T-cell (primary cell): ENCODE results near the gene CLEC16A. TPM values are rescaled to one million over a fixed set of nuclear protein-coding genes. Genes with fewer than 3 reads are reported as not detected.

Source experiments
- ATAC-seq, 4 experiments: fragments of 200-7000 bp in 3 of 4; fragments of 150-1000 bp in 1 of 4; cut with Tn5 transposase; replicated peaks in 1 of 4; 1 replicate in 3 of 4; 2 replicates in 1 of 4; pipeline ENCODE4 v1.10.0; 2021; ENCODE audit warnings: moderate library complexity in 3 of 4, mild to moderate bottlenecking in 2 of 4, moderate number of reproducible peaks in 1 of 4
- CTCF ChIA-PET, 2 donors: fragments of 300-600 bp; sonication (Branson Sonifier 250); formaldehyde crosslinking; loops; one replicate each; lab custom pipeline; 2022; ENCODE audit warnings: antibody characterized with exemption in 2 of 2; lab: Charles Lee
- POLR2A ChIA-PET, 2 donors: fragments of 300-600 bp; sonication (Branson Sonifier 250); formaldehyde crosslinking; loops; one replicate each; lab custom pipeline; 2022; ENCODE audit warnings: antibody characterized with exemption in 2 of 2; lab: Charles Lee
- DNase-seq, 35 experiments: peaks; one replicate each; pipeline versions ENCODE4 v3.0.0 to v3.0.0-alpha.2; 2013 to 2023
- H3K27ac ChIP-seq: one replicate; pipeline ENCODE4 v1.5.1; 2013; ENCODE audit warnings: low read length
- H3K27me3 ChIP-seq, 2 experiments: replicated peaks in 1 of 2; 1 replicate in 1 of 2; 2 replicates in 1 of 2; pipeline versions ENCODE4 v1.6.1 to v1.7.0; 2013; ENCODE audit warnings: low read length in 1 of 2, mixed read lengths in 1 of 2; ENCODE audit not compliant: control insufficient read depth in 2 of 2, insufficient read depth in 2 of 2; ENCODE audit errors: extremely low read depth in 1 of 2
- H3K36me3 ChIP-seq, 2 donors: 1 replicate in 1 of 2; 2 replicates in 1 of 2; pipeline versions ENCODE4 v1.6.1 to v1.7.0; 2013; ENCODE audit warnings: low read length in 1 of 2; ENCODE audit not compliant: control insufficient read depth in 2 of 2, insufficient read depth in 1 of 2; ENCODE audit errors: extremely low read depth in 1 of 2
- H3K4me1 ChIP-seq, 2 experiments: 1 replicate in 1 of 2; 2 replicates in 1 of 2; pipeline versions ENCODE4 v1.6.1 to v1.7.0; 2013; ENCODE audit warnings: low read length in 2 of 2, mixed read lengths in 1 of 2; ENCODE audit not compliant: insufficient read depth in 2 of 2, control insufficient read depth in 1 of 2; ENCODE audit errors: extremely low read depth in 1 of 2
- H3K4me3 ChIP-seq, 2 donors: 1 replicate in 1 of 2; 2 replicates in 1 of 2; pipeline versions ENCODE4 v1.5.1 to v1.7.0; 2013; ENCODE audit warnings: mild to moderate bottlenecking in 2 of 2, low read length in 1 of 2, moderate library complexity in 1 of 2; ENCODE audit not compliant: control insufficient read depth in 1 of 2; ENCODE audit errors: extremely low read depth in 1 of 2
- H3K9me3 ChIP-seq: 2 replicates; pipeline ENCODE4 v1.7.0; 2013
- H3K27ac Mint-ChIP-seq, 2 donors: one replicate each; pipeline ENCODE4 v1.8.0; 2020 to 2021; ENCODE audit warnings: mild to moderate bottlenecking in 2 of 2, mixed read lengths in 2 of 2
- H3K27me3 Mint-ChIP-seq, 2 donors: one replicate each; pipeline ENCODE4 v1.8.0; 2021 to 2022; ENCODE audit warnings: mixed read lengths in 2 of 2
- H3K36me3 Mint-ChIP-seq: one replicate; pipeline ENCODE4 v1.8.0; 2021; ENCODE audit warnings: mixed read lengths
- H3K4me1 Mint-ChIP-seq, 3 donors: one replicate each; pipeline ENCODE4 v1.8.0; 2020 to 2022; ENCODE audit warnings: mixed read lengths in 3 of 3, mild to moderate bottlenecking in 1 of 3
- H3K4me3 Mint-ChIP-seq, 3 donors: one replicate each; pipeline ENCODE4 v1.8.0; 2020 to 2022; ENCODE audit warnings: mild to moderate bottlenecking in 3 of 3, mixed read lengths in 3 of 3, moderate library complexity in 3 of 3
- H3K9me3 Mint-ChIP-seq, 3 donors: one replicate each; pipeline ENCODE4 v1.8.0; 2020 to 2022; ENCODE audit warnings: mixed read lengths in 3 of 3
- WGBS: methylation state at CpG from one replicate; pipeline ENCODE4 v1.1.5; 2013; ENCODE audit warnings: missing lambda C conversion rate; ENCODE audit not compliant: insufficient coverage; 5-methylcytosine and 5-hydroxymethylcytosine counted together
- total RNA-seq, 35 experiments: library from RNA in 6 of 35; stranded (reverse) in 6 of 35; fragments of 120-200 nt in 1 of 35; gene quantifications; one replicate each; pipeline versions ENCODE4 v1.2.1 to v1.2.4 and lab custom pipeline; 2013 to 2026

The CLEC16A gene
- total RNA-seq, 5 donors from 2014 or later (not counting 1 experiment from before 2014, with no cell fraction given), result 27.4 to 34.6 (median 28.7) TPM

- Histone ChIP-seq H3K4me1 (peaks cover 19 to 35% of the 10 kb centered on the region in 2 experiments), H3K9me3 (no peaks in the 10 kb centered on the region), H3K27me3 (no peaks in the 10 kb centered on the region), H3K36me3 (no peaks in the 10 kb centered on the region), H3K4me3 (no peak overlapping the region), H3K27ac (no peak overlapping the region)
- H3K9me3 Mint-ChIP-seq, result peaks cover 0 to 5% (median 0%) of the 10 kb centered on the region in 3 donors
- POLR2A ChIA-PET, result no interaction called here
- ATAC-seq (no peak), DNase-seq (no peak)
- CTCF ChIA-PET, result interaction anchor here in 1 of 2 donors (0.6 kb wide), 1 partner anchor 150 kb away, joined by 3 read pairs; no protein-coding TSS in a partner anchor
- H3K4me3 Mint-ChIP-seq, result no peak overlapping the region
- H3K36me3 Mint-ChIP-seq, result peaks cover 8% of the 10 kb centered on the region
- no peak overlapping the region for H3K27ac Mint-ChIP-seq
- no peaks in the 10 kb centered on the region for H3K27me3 Mint-ChIP-seq
- peaks cover 34 to 43% (median 39%) of the 10 kb centered on the region in 3 donors for H3K4me1 Mint-ChIP-seq
- WGBS, result 94% methylated on average over 6 of the region's 6 CpGs
These were observed 165.2 kb downstream of the CLEC16A start for GRCh38 chr16:11109566-11109965.

DNA sequence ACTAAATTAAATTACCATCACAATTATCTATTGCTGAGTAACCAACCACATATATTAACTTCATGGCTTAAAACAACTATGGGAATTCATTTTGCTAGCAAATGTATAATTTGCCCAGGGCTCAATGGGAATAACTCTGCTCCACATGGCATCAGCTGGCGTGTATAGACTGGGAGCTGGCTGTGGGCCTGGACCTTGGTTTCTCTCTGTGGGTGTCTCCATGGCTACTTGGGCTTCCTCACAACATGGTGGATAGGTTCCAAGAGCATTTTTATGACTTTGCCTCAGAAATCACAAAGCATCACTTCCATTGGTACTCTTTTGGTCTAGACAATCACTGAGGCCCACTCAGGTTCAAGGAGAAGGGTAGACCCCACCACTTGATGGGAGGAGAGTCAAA lies 166.8 kb downstream of the CLEC16A start:
- no peaks in the 10 kb centered on the region for H3K27me3 ChIP-seq
- CTCF ChIA-PET, result no interaction called here
- Mint-ChIP-seq H3K4me1 (peaks cover 29 to 36% (median 33%) of the 10 kb centered on the region in 3 donors), H3K36me3 (peaks cover 8% of the 10 kb centered on the region), H3K27ac (no peak overlapping the region), H3K27me3 (no peaks in the 10 kb centered on the region), H3K4me3 (no peak overlapping the region), H3K9me3 (peaks cover 0 to 5% (median 0%) of the 10 kb centered on the region in 3 donors)
- no peak for ATAC-seq
- 86% methylated on average over 1 of the region's 1 CpG for WGBS
- H3K36me3 ChIP-seq, result no peaks in the 10 kb centered on the region
- POLR2A ChIA-PET, result no interaction called here
- H3K4me3 ChIP-seq, result no peak overlapping the region
- H3K4me1 ChIP-seq, result peaks cover 16 to 32% of the 10 kb centered on the region in 2 experiments
- no peak for DNase-seq
- no peaks in the 10 kb centered on the region for H3K9me3 ChIP-seq
- H3K27ac ChIP-seq, result no peak overlapping the region

DNA sequence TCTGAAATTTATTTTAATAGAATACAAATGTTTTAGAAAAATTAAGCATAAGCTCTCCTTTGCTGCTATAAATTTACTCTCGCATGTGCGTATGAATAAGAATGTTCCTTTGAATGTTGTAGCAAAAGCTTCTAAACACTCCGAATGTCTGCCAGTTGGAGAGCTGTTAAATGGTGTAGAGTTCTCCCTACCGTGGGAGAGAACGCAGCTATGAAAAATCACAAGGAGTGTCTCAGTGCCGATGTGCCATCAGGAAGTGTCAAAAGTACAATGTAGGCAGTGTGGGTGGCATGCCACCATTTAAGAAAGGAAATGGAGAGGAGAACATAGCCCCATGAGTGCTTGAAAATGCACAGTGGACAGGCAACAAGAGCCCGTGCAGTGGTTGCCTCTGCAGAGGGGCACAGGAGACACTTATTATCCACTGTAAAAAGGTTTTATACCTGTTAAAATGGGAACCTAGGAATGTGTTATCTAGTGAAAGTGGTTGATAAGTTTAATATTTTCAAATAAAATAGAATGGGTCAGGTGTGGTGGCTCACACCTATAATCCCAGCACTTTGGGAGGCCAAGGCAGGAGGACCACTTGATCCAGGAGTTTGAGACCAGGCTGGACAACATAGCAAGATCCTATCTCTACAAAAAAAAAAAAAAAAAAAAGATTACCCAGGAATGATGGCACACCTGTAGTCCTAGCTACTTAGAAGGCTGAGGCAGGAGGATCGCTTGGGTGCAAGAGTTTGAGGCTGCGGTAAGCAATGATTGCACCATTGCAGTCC lies 167.7 kb downstream of the CLEC16A start:
- no peaks in the 10 kb centered on the region for H3K27me3 ChIP-seq
- Mint-ChIP-seq H3K9me3 (peaks cover 0 to 5% (median 0%) of the 10 kb centered on the region in 3 donors), H3K4me3 (no peak overlapping the region), H3K27me3 (no peaks in the 10 kb centered on the region), H3K27ac (no peak overlapping the region), H3K4me1 (peaks cover 31 to 36% (median 35%) of the 10 kb centered on the region in 3 donors), H3K36me3 (peaks cover 12% of the 10 kb centered on the region)
- H3K4me3 ChIP-seq, result no peak overlapping the region
- CTCF ChIA-PET, result no interaction called here
- H3K4me1 ChIP-seq, result peaks cover 16 to 32% of the 10 kb centered on the region in 2 experiments
- WGBS, result 89% methylated on average over 6 of the region's 9 CpGs
- H3K36me3 ChIP-seq, result no peaks in the 10 kb centered on the region
- DNase-seq, result no peak
- no peak overlapping the region for H3K27ac ChIP-seq
- H3K9me3 ChIP-seq, result no peaks in the 10 kb centered on the region
- POLR2A ChIA-PET, result no interaction called here
- no peak for ATAC-seq

DNA sequence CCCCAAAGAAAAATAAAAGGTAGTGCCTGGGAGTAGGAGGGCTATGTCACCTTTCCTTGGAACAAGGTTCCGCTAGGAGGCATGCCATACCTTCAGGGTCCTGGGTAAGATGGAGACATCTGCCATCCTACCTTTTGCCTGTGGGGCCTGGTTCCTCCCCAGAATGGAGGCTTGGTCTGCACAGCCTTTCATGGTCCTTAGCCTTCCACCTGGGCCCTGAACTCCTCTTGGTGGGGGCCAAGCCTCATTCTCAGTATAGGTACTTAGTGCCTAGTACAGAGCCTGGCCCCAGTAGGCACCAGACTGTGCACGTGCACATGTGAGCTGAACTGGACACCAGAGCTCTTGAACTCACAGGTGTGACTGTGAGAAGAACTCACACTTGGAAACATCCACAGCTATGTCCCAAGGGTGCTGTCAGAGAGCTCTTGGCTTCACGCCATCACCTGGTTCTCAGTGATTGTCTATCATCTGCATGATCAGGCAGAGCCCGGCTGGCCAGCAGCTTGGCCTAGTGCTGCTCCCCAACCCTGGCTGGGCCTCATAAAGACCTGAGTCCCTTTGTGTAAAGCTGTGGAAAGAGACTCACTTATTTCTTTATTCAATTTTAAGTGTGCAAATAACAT lies 168.5 kb downstream of the CLEC16A start:
- no peak overlapping the region for H3K27ac ChIP-seq
- no peaks in the 10 kb centered on the region for H3K9me3 ChIP-seq
- H3K36me3 Mint-ChIP-seq, result peaks cover 12% of the 10 kb centered on the region
- ChIA-PET CTCF (no interaction called here), POLR2A (interaction anchor here in 1 of 2 donors (0.6 kb wide), 1 partner anchor 11 kb away, joined by 3 read pairs; no protein-coding TSS in a partner anchor)
- ATAC-seq (no peak), DNase-seq (no peak)
- H3K4me1 ChIP-seq, result peaks cover 16 to 32% of the 10 kb centered on the region in 2 experiments
- no peaks in the 10 kb centered on the region for H3K36me3 ChIP-seq
- H3K4me1 Mint-ChIP-seq, result peaks cover 31 to 37% (median 36%) of the 10 kb centered on the region in 3 donors
- WGBS, result 100% methylated on average over 3 of the region's 4 CpGs
- H3K4me3 ChIP-seq, result no peak overlapping the region
- no peak overlapping the region for H3K27ac Mint-ChIP-seq
- H3K27me3 ChIP-seq, result no peaks in the 10 kb centered on the region
- no peak overlapping the region for H3K4me3 Mint-ChIP-seq
- peaks cover 0 to 5% (median 0%) of the 10 kb centered on the region in 3 donors for H3K9me3 Mint-ChIP-seq
- no peaks in the 10 kb centered on the region for H3K27me3 Mint-ChIP-seq

GRCh38 chr16:11114366-11115164 lies 170.2 kb downstream of the CLEC16A start:
- peak; percentile 72 to 91 (median 80) for ATAC-seq
- POLR2A ChIA-PET, result interaction anchor here in 1 of 2 donors (0.7 kb wide), 1 partner anchor 144 kb away, joined by 4 read pairs; no protein-coding TSS in a partner anchor
- CTCF ChIA-PET, result no interaction called here
- Histone ChIP-seq H3K4me1 (peaks cover 16 to 32% of the 10 kb centered on the region in 2 experiments), H3K36me3 (no peaks in the 10 kb centered on the region), H3K4me3 (peak overlapping the region in 1 of 2 donors; percentile 44), H3K9me3 (no peaks in the 10 kb centered on the region), H3K27me3 (no peaks in the 10 kb centered on the region), H3K27ac (peak overlapping the region; percentile 27)
- H3K36me3 Mint-ChIP-seq, result peaks cover 13% of the 10 kb centered on the region
- peak overlapping the region; percentile 64 to 76 for H3K27ac Mint-ChIP-seq
- H3K27me3 Mint-ChIP-seq, result no peaks in the 10 kb centered on the region
- peaks cover 31 to 43% (median 37%) of the 10 kb centered on the region in 3 donors for H3K4me1 Mint-ChIP-seq
- DNase-seq, result peak in 15 of 35 experiments; percentile 7 to 46 (median 18)
- WGBS, result 16% methylated on average over 8 of the region's 15 CpGs
- H3K9me3 Mint-ChIP-seq, result peaks cover 0 to 5% (median 0%) of the 10 kb centered on the region in 3 donors
- peak overlapping the region; percentile 55 to 69 (median 68) for H3K4me3 Mint-ChIP-seq
